BE2C (cell line): ENCODE results near the gene SURF4.
A peak's percentile ranks its signal among the peaks of the same experiment; 100 is the strongest.
"Not testable (repeated sequence)": the region's sequence is repeated elsewhere in the genome, so short reads cannot be mapped to it uniquely, and the experiment has no call there.

ENCODE experiments used
- DNase-seq: peaks from one replicate; pipeline ENCODE4 v3.0.0-alpha.2; 2020
- H3K27me3 ChIP-seq: fragments of 250-450 bp; sonication (Bioruptor Pico); 2 replicates; pipeline ENCODE4 v1.5.1; 2020; ENCODE audit warnings: mild to moderate bottlenecking
- H3K36me3 ChIP-seq: fragments of 250-450 bp; sonication (Bioruptor Pico); 2 replicates; pipeline ENCODE4 v1.5.1; 2020; ENCODE audit warnings: mild to moderate bottlenecking
- H3K4me1 ChIP-seq: fragments of 250-450 bp; sonication (Bioruptor Pico); 2 replicates; pipeline ENCODE4 v1.5.1; 2020
- H3K4me3 ChIP-seq: 2 replicates; pipeline ENCODE4 v1.5.1; 2011; ENCODE audit warnings: low read depth, low read length
- H3K9me3 ChIP-seq: fragments of 250-450 bp; sonication (Bioruptor Pico); 2 replicates; pipeline ENCODE4 v1.5.1; 2020
- CTCF ChIP-seq: IDR thresholded peaks from 2 replicates; pipeline ENCODE4 v1.5.1; 2012; ENCODE audit warnings: mild to moderate bottlenecking, low read depth, low read length

The SURF4 gene

GRCh38 chr9:133333566-133333965 lies 42.3 kb downstream of the SURF4 start:
- Histone ChIP-seq H3K9me3 (no peaks in the 10 kb centered on the region), H3K4me3 (no peak overlapping the region), H3K4me1 (no peaks in the 10 kb centered on the region), H3K27me3 (no peaks in the 10 kb centered on the region), H3K36me3 (peaks cover 48% of the 10 kb centered on the region)
- peak; percentile 8; the same call in 1 of the 2 replicates for TF ChIP-seq CTCF
- DNase-seq: peak; percentile 27

- no peak overlapping the region for H3K4me3 ChIP-seq
- H3K27me3 ChIP-seq: no peaks in the 10 kb centered on the region
- no peaks in the 10 kb centered on the region for H3K9me3 ChIP-seq
- DNase-seq: peak; percentile 3
- TF ChIP-seq CTCF: no peak
- no peaks in the 10 kb centered on the region for H3K4me1 ChIP-seq
- H3K36me3 ChIP-seq: peaks cover 48% of the 10 kb centered on the region
Observed at GRCh38 chr9:133333011-133333410, 42.8 kb downstream of the SURF4 start.

- Histone ChIP-seq H3K36me3 (peaks cover 48% of the 10 kb centered on the region), H3K27me3 (no peaks in the 10 kb centered on the region), H3K4me1 (no peaks in the 10 kb centered on the region), H3K4me3 (no peak overlapping the region), H3K9me3 (no peaks in the 10 kb centered on the region)
- DNase-seq: no peak
- TF ChIP-seq CTCF: no peak
Observed at GRCh38 chr9:133332381-133332730, 43.5 kb downstream of the SURF4 start.

- Histone ChIP-seq H3K27me3 (no peaks in the 10 kb centered on the region), H3K9me3 (no peaks in the 10 kb centered on the region), H3K4me3 (no peak overlapping the region), H3K36me3 (peaks cover 48% of the 10 kb centered on the region), H3K4me1 (no peaks in the 10 kb centered on the region)
- DNase-seq: no peak
- no peak for TF ChIP-seq CTCF
Observed at GRCh38 chr9:133331641-133332380, 44.0 kb downstream of the SURF4 start.

GRCh38 chr9:133331221-133331620 lies 44.6 kb downstream of the SURF4 start:
- Histone ChIP-seq H3K27me3 (no peaks in the 10 kb centered on the region), H3K4me1 (no peaks in the 10 kb centered on the region), H3K4me3 (no peak overlapping the region), H3K36me3 (peaks cover 48% of the 10 kb centered on the region), H3K9me3 (no peaks in the 10 kb centered on the region)
- TF ChIP-seq CTCF: no peak
- no peak for DNase-seq

- not testable (repeated sequence) for H3K4me3 ChIP-seq, H3K27me3 ChIP-seq, H3K9me3 ChIP-seq, H3K4me1 ChIP-seq
- TF ChIP-seq CTCF: peak; percentile 64
- DNase-seq: peak; percentile 56
- peaks cover 44% of the 10 kb centered on the region for H3K36me3 ChIP-seq
Observed at GRCh38 chr9:133329306-133330156, 46.3 kb downstream of the SURF4 start.
